Gastroesophageal sphincter (tissue), 3 donors: ENCODE measurements around the gene PEG3.

Experiments used
- CTCF ChIP-seq, 4 experiments: fragments of 200-600 bp in 2 of 4; fragments of 450-650 bp in 2 of 4; sonication (generic) in 1 of 4; IDR thresholded peaks; one replicate each; pipeline ENCODE4 v1.5.1; 2017 to 2019; ENCODE audit warnings: antibody characterized with exemption in 4 of 4, mild to moderate bottlenecking in 2 of 4, moderate library complexity in 2 of 4
- POLR2A ChIP-seq, 2 donors: fragments of 450-650 bp; IDR thresholded peaks; one replicate each; pipeline ENCODE4 v1.6.1; 2017; ENCODE audit warnings: antibody characterized with exemption in 2 of 2, mild to moderate bottlenecking in 2 of 2, moderate library complexity in 1 of 2
- POLR2AphosphoS5 ChIP-seq: sonication (generic); formaldehyde crosslinking; IDR thresholded peaks from one replicate; pipeline ENCODE4 v1.6.1; 2017; ENCODE audit warnings: antibody characterized with exemption

- TF ChIP-seq POLR2A (IDR thresholded peaks at IDR 0.05) = no peak
- no peak for TF ChIP-seq CTCF (IDR thresholded peaks at IDR 0.05)
- no peak for TF ChIP-seq POLR2AphosphoS5
Measured at GRCh38 chr19:56822755-56823154, 17.8 kb downstream of the PEG3 start.
